Endothelial cell of umbilical vein (primary cell): ENCODE results near the gene ACHE. TPM values are rescaled to one million over a fixed set of nuclear protein-coding genes. Genes with fewer than 3 reads are reported as not detected.

ENCODE experiments used
- BruUV-seq: library from RNA; stranded (reverse); fragments of 400-500 nt; replicated peaks from 2 replicates; lab custom pipeline; 2021; lab: Mats Ljungman, UMichigan
- CTCF ChIA-PET: fragments of 300-600, 350-600 bp; sonication (Branson Sonifier 250); formaldehyde crosslinking; loops from one replicate; lab custom pipeline; 2021; ENCODE audit warnings: antibody characterized with exemption, inconsistent platforms; lab: Charles Lee
- POLR2A ChIA-PET: fragments of 300-600, 350-600 bp; sonication (Branson Sonifier 250); formaldehyde crosslinking; loops from one replicate; lab custom pipeline; 2021; ENCODE audit warnings: antibody characterized with exemption, inconsistent platforms; lab: Charles Lee
- DNase-seq: peaks from one replicate; pipeline ENCODE4 v3.0.0-alpha.2; 2011; ENCODE audit warnings: low read depth, low spot score
- FAIRE-seq: peaks from 2 replicates; lab custom pipeline; 2011; peaks lifted over from hg19 to GRCh38; lab: Jason Lieb, UNC
- H2AFZ ChIP-seq: 2 replicates; pipeline ENCODE4 v1.6.0; 2012; ENCODE audit warnings: low read depth, low read length, control low read depth, inconsistent platforms
- H3K27ac ChIP-seq: 2 replicates; pipeline ENCODE4 v1.5.1; 2011; ENCODE audit warnings: low read depth, mild to moderate bottlenecking, control low read depth, low read length, moderate library complexity; ENCODE audit not compliant: insufficient read depth
- H3K27me3 ChIP-seq, 2 experiments: 2 replicates each; pipeline versions ENCODE4 v1.6.0 to v1.6.1; 2011; ENCODE audit warnings: low read length in 2 of 2, mixed read lengths in 1 of 2; ENCODE audit not compliant: control insufficient read depth in 2 of 2, insufficient read depth in 2 of 2
- H3K36me3 ChIP-seq, 2 experiments: 2 replicates in 1 of 2; 3 replicates in 1 of 2; pipeline ENCODE4 v1.5.1; 2011; ENCODE audit warnings: low read length in 2 of 2, mild to moderate bottlenecking in 1 of 2, moderate library complexity in 1 of 2; ENCODE audit not compliant: control insufficient read depth in 2 of 2, insufficient read depth in 2 of 2; ENCODE audit errors: extremely low read depth in 1 of 2
- H3K4me1 ChIP-seq: 3 replicates; pipeline ENCODE4 v1.5.1; 2011; ENCODE audit warnings: mild to moderate bottlenecking, low read length; ENCODE audit not compliant: control insufficient read depth, insufficient read depth; ENCODE audit errors: extremely low read depth
- H3K4me2 ChIP-seq: 2 replicates; pipeline ENCODE4 v1.6.1; 2011; ENCODE audit warnings: low read length, control low read depth, mixed read lengths; ENCODE audit not compliant: insufficient read depth
- H3K4me3 ChIP-seq, 3 experiments: fragments of 200-600 bp in 1 of 3; sonication (generic), shearing (Covaris generic) in 1 of 3; replicated peaks in 1 of 3; 2 replicates each; pipeline ENCODE4 v1.5.1; 2011 to 2016; ENCODE audit warnings: control low read depth in 3 of 3, low read length in 3 of 3, mild to moderate bottlenecking in 2 of 3, inconsistent platforms in 1 of 3, low read depth in 1 of 3, moderate library complexity in 1 of 3; ENCODE audit not compliant: insufficient read depth in 1 of 3
- H3K79me2 ChIP-seq: 2 replicates; pipeline ENCODE4 v1.6.0; 2012; ENCODE audit warnings: low read length, inconsistent platforms; ENCODE audit not compliant: control insufficient read depth, insufficient read depth
- H3K9ac ChIP-seq: replicated peaks from 2 replicates; pipeline ENCODE3; 2011; ENCODE audit warnings: low read length, control low read depth; ENCODE audit not compliant: insufficient read depth; ENCODE audit errors: extremely low read depth
- H3K9me1 ChIP-seq: replicated peaks from 3 replicates; pipeline ENCODE4 v1.6.0; 2011; ENCODE audit warnings: mild to moderate bottlenecking, low read length; ENCODE audit not compliant: control insufficient read depth, insufficient read depth; ENCODE audit errors: extremely low read depth
- H3K9me3 ChIP-seq: replicated peaks from 2 replicates; pipeline ENCODE4 v1.5.1; 2012; ENCODE audit warnings: low read length, inconsistent platforms; ENCODE audit not compliant: control insufficient read depth, insufficient read depth
- H4K20me1 ChIP-seq: replicated peaks from 2 replicates; pipeline ENCODE3; 2011; ENCODE audit warnings: mild to moderate bottlenecking, low read length; ENCODE audit not compliant: control insufficient read depth, insufficient read depth; ENCODE audit errors: extremely low read depth
- EZH2 ChIP-seq: IDR thresholded peaks from 2 replicates; pipeline ENCODE4 v1.6.1; 2012; ENCODE audit warnings: borderline replicate concordance, low read depth, mild to moderate bottlenecking, moderate library complexity, low read length, inconsistent platforms; ENCODE audit not compliant: severe bottlenecking
- FOS ChIP-seq: IDR thresholded peaks from 2 replicates; pipeline ENCODE4 v1.6.1; 2011; ENCODE audit warnings: mild to moderate bottlenecking, low read length, moderate library complexity, borderline replicate concordance; ENCODE audit not compliant: insufficient read depth
- GATA2 ChIP-seq: IDR thresholded peaks from 2 replicates; pipeline ENCODE4 v1.7.0; 2011; ENCODE audit warnings: low read depth, mild to moderate bottlenecking, moderate library complexity, mixed read lengths, low read length; ENCODE audit not compliant: insufficient read length, insufficient read depth
- JUN ChIP-seq: IDR thresholded peaks from 2 replicates; pipeline ENCODE4 v1.6.1; 2011; ENCODE audit warnings: borderline replicate concordance, low read depth; ENCODE audit not compliant: insufficient read length, insufficient read depth
- MYC ChIP-seq: IDR thresholded peaks from one replicate; pipeline ENCODE4 v1.6.1; 2011; ENCODE audit warnings: mild to moderate bottlenecking, low read depth, low read length
- POLR2A ChIP-seq: IDR thresholded peaks from 2 replicates; pipeline ENCODE4 v1.6.1; 2012; ENCODE audit warnings: low read depth, mild to moderate bottlenecking, control low read depth, low read length
- POLR2AphosphoS5 ChIP-seq: IDR thresholded peaks from 2 replicates; pipeline ENCODE4 v1.6.1; 2012; ENCODE audit warnings: low read depth, mild to moderate bottlenecking, control low read depth, low read length, moderate library complexity; ENCODE audit not compliant: insufficient read depth
- dilution Hi-C: fragments of 300-500 bp; cut with MboI; formaldehyde crosslinking; loops from one replicate; pipeline ENCODE4 v1.15.0; 2019; ENCODE audit warnings: low sequenced_read_pairs; ENCODE audit not compliant: extremely low pct_ligation_motif_present
- intact Hi-C: fragments of 100-400 bp; cut with micrococcal nuclease; formaldehyde crosslinking; loops from one replicate; pipeline ENCODE4 v1.10.0; 2022
- polyA plus RNA-seq, 4 experiments: library from polyadenylated mRNA; depleted of rRNA in 3 of 4; stranded (reverse) in 3 of 4; unstranded in 1 of 4; fragments of >200 nt; gene quantifications; 2 replicates each; pipeline versions ENCODE4 v1.2.1 to v1.2.3, GENCODE V29; 2011 to 2012; ENCODE audit warnings: missing spikeins in 1 of 4
- total RNA-seq: library from RNA; stranded (reverse); gene quantifications from 2 replicates; pipeline ENCODE4 v1.2.3, GENCODE V29; 2021
- TF ChIP-seq, protein P1 (sequence below): IDR thresholded peaks from 2 replicates; pipeline ENCODE4 v1.6.1; 2011; ENCODE audit not compliant: insufficient read depth, insufficient read length
- TF ChIP-seq, protein P2 (sequence below), 2 donors: IDR thresholded peaks; 1 replicate in 1 of 2; 2 replicates in 1 of 2; pipeline ENCODE4 v1.5.1; 2011; ENCODE audit warnings: low read length in 2 of 2, mild to moderate bottlenecking in 2 of 2, moderate library complexity in 2 of 2, control low read depth in 1 of 2, inconsistent platforms in 1 of 2, low read depth in 1 of 2; ENCODE audit not compliant: insufficient read depth in 1 of 2; ENCODE audit errors: extremely low read depth in 1 of 2

ACHE gene
- total and polyA plus RNA-seq, 2 donors (not counting 3 experiments of a cell fraction or from before 2014, with no cell fraction given), result 0.18 to 0.28 TPM

DNA sequence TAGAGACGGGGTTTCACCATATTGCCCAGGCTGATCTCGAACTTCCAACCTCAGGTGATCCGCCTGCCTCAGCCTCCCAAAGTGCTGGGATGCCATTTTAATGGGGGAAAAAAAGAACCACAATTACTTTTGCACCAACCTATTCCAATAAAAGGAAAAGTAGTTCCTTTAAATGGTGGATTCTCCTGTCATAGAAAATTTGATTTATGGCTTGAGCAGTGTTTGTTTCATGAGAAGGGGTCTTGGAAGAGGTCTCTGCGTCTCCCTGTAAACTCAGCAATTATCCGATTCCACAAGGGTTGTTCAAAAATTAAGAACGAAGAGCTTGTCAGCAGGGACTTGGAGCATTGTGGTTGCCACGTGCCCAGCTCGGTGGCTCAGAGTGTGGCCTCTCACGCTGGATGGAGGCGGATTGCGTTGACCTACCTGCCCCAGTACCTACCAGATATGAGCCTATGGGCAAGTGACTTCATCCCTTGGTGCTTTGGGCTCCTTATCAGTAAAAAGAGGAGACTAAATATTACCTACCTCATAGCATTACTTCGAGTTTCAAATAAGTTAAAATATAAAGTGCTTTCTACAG, 31.3 kb downstream of the ACHE start:
- CTCF ChIA-PET, result interaction anchor here (1.5 to 2.2 kb wide), 3 partner anchors 11 to 25 kb away, joined by 4 to 10 read pairs (median 5); partner anchors contain the start of genes SLC12A9, SRRT and UFSP1
- H2AFZ ChIP-seq, result no peak overlapping the region

More for the DNA sequence above, 31.3 kb downstream of the ACHE start:
- TF ChIP-seq POLR2AphosphoS5, result no peak
- TF ChIP-seq, protein P1, sequence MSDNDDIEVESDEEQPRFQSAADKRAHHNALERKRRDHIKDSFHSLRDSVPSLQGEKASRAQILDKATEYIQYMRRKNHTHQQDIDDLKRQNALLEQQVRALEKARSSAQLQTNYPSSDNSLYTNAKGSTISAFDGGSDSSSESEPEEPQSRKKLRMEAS, result no peak
- no peak for TF ChIP-seq MYC
- TF ChIP-seq POLR2A, result no peak
- TF ChIP-seq, protein P2, sequence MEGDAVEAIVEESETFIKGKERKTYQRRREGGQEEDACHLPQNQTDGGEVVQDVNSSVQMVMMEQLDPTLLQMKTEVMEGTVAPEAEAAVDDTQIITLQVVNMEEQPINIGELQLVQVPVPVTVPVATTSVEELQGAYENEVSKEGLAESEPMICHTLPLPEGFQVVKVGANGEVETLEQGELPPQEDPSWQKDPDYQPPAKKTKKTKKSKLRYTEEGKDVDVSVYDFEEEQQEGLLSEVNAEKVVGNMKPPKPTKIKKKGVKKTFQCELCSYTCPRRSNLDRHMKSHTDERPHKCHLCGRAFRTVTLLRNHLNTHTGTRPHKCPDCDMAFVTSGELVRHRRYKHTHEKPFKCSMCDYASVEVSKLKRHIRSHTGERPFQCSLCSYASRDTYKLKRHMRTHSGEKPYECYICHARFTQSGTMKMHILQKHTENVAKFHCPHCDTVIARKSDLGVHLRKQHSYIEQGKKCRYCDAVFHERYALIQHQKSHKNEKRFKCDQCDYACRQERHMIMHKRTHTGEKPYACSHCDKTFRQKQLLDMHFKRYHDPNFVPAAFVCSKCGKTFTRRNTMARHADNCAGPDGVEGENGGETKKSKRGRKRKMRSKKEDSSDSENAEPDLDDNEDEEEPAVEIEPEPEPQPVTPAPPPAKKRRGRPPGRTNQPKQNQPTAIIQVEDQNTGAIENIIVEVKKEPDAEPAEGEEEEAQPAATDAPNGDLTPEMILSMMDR (IDR thresholded peaks at IDR 0.05; ENCODE audit: extremely low read depth in 1 of 2, insufficient read depth in 1 of 2, low read depth in 1 of 2, low read length in 2 of 2), result no peak
- TF ChIP-seq FOS, result no peak
- no peak for TF ChIP-seq EZH2
- TF ChIP-seq GATA2, result no peak
- no peak for TF ChIP-seq JUN
- no peak overlapping the region for H3K4me3 ChIP-seq
- no peak overlapping the region for H3K27ac ChIP-seq
- POLR2A ChIA-PET, result interaction anchor here (0.7 kb wide), 1 partner anchor 55 kb away, joined by 7 read pairs; no protein-coding TSS in a partner anchor
- peaks cover 23% of the 10 kb centered on the region for H3K79me2 ChIP-seq
- no peak overlapping the region for H3K4me2 ChIP-seq
- no peaks in the 10 kb centered on the region for H3K9me1 ChIP-seq
- DNase-seq (no peak), FAIRE-seq (no peak)
- H3K9ac ChIP-seq, result no peak overlapping the region
- no peaks in the 10 kb centered on the region for H4K20me1 ChIP-seq
- intact Hi-C loops, result loop anchor here (10.0 kb wide), 1 partner anchor 280 kb away; the partner anchor contains the start of genes FBXO24 and LRCH4
- dilution Hi-C loops, result no loop called here
- peaks cover 36% of the 10 kb centered on the region for H3K4me1 ChIP-seq
- BruUV-seq, result no TSS peak
- H3K9me3 ChIP-seq, result no peaks in the 10 kb centered on the region
- H3K36me3 ChIP-seq, result peaks cover 5 to 10% of the 10 kb centered on the region in 2 experiments
- H3K27me3 ChIP-seq, result no peaks in the 10 kb centered on the region
